HG03175 (cell line): ENCODE measurements around the gene MPPE1.

Experiments
- ATAC-seq: cut with Tn5 transposase; IDR thresholded peaks from one replicate; pipeline ENCODE4 v1.9.1; 2021; ENCODE audit warnings: mild to moderate bottlenecking, moderate library complexity; ENCODE audit not compliant: unreplicated experiment

Gene MPPE1

GRCh38 chr18:11885278-11885947, 22.7 kb downstream of the MPPE1 start:
- no peak for ATAC-seq

GRCh38 chr18:11884396-11885030, 23.6 kb downstream of the MPPE1 start:
- ATAC-seq, result no peak

DNA sequence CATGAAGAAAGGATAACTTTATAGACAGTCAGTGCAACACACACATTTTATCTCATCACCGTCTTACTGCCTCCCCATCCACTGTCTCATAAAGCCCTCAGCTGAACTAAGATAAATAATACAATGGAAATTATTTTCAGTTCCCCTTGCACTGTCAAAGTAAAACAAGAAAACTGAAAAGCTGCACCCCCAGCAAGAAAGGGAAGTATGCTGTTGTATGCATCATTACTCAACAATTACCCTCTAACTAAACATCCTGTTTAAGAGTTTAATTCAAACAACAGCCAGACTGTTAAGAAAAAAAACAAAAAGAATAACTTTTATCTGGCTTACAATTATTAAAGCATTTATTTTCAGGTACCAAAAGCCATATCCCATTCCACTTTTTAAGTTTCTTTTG, 25.0 kb downstream of the MPPE1 start:
- peak; percentile 90 for ATAC-seq

- no peak for ATAC-seq
These were observed 25.5 kb downstream of the MPPE1 start for GRCh38 chr18:11882636-11883035.

GRCh38 chr18:11880586-11881304, 27.4 kb downstream of the MPPE1 start:
- ATAC-seq, result no peak

DNA sequence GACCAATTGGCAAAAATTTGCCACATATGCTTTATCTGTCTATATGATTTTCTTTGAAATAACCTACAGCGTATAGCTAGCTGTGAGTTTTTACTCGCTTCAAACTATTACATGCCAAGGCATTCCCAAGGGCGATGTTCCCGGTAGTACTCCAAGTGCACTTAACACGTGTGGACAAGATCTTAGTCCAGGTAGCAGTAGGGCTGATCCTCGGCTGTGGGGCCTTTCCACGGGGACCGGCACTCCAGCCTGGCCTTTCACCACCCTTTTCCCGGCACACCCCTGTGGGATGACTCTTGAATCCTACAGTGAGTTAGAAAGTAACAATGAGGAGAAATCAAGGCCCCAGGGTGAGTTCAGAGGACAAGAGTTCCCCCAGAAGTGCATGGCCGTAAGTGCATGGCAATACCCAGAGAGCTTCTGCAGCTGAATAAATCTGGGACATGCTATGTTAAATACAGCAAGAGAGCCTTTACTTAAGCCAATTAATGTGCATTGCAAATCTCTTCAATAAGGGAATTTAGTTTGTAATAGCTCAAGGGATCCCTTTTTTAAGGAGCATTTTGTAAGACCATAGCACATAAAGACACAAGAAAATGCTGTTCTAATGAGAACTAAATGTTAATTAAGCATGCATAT, 30.5 kb downstream of the MPPE1 start:
- ATAC-seq, result no peak

- no peak for ATAC-seq
These were observed 33.4 kb downstream of the MPPE1 start for GRCh38 chr18:11874676-11875075.

GRCh38 chr18:11873670-11874340, 34.3 kb downstream of the MPPE1 start:
- ATAC-seq, result no peak

DNA sequence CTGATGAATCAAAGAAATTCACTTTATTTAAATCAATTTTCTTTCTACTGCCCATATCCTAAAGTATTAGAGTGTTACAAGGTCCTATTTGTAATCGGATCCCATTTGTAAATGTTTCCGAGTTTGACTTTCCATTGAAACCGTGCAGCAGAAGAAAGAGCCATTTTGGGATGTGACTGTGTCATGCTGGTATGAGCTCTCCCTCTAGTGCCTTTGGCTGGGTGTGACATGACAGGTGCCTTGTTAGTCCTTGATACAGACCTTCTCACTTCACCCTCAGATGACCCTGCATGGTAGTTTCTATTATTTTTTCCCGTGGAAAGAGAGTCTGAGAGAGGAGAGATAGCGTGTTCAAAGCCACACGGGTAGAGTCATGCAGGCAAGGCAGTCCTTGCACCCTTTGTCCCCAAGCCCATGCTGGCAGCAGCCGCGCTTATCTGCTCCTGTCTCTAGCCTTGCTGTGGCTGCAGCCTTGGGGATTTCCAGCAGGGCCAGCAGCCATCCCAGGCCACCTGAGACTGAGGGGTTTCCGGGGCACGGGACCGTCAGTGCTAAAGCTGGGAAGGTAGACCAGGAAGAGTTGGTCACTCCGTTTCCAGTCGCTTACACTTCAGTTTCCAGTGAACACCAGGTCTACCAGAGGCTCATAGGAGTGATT, 35.5 kb downstream of the MPPE1 start:
- ATAC-seq, result no peak

GRCh38 chr18:11871501-11871900, 36.6 kb downstream of the MPPE1 start:
- ATAC-seq, result peak; percentile 74

DNA sequence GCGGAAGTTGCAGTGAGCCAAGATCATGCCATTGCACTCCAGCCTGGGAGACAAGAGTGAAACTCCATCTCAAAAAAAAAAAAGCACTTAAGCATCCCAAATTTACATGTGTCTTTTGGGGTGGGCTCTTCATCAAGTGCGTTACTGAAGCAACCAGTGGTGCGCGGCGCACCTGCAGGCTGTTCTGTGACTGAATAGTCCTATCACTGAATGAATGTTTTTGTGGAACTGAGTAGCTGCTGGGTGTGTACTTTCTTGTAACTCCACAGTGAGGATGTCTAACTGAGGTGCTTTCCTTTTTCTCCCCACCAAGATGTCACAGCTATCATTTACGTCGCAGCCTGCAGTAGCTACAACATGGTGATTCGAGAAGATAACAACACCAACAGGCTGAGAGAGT, 39.9 kb downstream of the MPPE1 start:
- ATAC-seq, result no peak

- no peak for ATAC-seq
These were observed 41.4 kb downstream of the MPPE1 start for GRCh38 chr18:11866764-11867163.

DNA sequence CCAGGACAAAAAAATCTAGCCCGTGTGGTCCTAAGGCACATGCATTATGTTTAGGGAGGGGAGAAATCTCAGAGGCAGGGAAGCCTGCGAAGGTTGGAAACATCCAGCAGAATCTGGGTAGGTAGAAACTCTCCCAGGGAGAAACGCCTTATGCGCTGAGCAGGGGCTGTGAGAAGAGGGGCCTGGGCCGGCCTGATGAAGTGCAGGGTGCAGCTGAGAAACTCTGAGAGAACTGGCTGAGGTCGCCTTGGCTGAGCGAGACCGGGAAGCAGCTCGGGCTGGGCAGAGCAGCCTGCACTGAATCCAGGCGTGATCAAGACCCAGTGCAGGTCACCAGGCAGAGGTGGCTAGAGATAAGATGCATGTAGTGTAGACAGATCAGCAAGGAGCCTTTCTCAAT, 41.8 kb downstream of the MPPE1 start:
- ATAC-seq, result no peak

- no peak for ATAC-seq
These were observed 43.0 kb downstream of the MPPE1 start for GRCh38 chr18:11865071-11865470.

DNA sequence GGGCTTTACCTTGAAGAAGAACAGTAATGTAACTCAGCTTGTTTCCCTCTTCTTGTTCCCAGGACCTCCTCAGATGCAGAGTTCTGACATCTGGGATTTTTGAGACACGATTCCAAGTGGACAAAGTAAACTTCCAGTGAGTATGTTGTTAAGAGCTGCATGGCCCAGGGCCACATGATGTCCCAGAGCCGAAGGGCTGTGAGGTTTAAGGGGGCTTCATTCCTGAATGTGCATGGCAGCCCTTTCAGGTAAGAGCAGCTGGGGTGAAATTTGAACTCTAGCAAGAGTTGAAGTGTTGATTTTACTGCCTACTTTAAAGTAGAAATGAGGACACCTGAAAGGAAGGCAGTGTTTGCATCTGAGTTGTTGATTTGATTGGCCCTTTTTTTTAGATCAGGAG, 43.6 kb downstream of the MPPE1 start:
- no peak for ATAC-seq

GRCh38 chr18:11862468-11863137, 45.5 kb downstream of the MPPE1 start:
- no peak for ATAC-seq

DNA sequence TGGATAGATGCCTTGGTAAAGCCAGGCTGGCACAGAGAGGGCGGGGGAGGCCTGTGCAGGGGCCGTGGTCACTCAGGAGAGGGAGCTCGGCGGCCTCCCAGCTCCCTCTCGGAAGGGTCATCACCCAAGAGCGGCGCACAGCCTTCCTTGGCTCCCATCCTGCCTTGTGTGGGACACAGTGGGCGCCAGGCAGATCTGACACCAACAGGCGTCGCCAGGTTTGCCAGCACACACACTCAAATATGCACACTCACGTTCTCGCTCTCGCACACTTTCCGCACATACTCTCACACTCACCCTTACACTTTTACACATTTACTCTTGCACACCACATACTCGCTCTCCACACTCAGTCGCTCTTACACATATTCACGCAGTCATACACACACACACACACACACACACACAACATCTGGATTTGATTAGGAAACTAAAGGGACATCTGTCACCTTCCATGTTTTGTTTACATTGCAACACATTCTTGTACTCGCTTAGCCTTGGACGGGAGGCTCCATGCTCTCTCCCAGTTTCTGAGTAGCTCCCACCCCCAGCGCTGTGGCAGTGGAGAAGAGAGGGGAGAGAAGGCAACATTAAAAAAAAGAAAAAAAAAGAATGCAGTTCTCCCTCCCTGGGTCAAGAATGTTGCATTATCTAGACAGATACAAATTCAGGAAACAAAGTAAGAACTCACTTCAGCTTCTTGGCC, 46.4 kb downstream of the MPPE1 start:
- no peak for ATAC-seq

DNA sequence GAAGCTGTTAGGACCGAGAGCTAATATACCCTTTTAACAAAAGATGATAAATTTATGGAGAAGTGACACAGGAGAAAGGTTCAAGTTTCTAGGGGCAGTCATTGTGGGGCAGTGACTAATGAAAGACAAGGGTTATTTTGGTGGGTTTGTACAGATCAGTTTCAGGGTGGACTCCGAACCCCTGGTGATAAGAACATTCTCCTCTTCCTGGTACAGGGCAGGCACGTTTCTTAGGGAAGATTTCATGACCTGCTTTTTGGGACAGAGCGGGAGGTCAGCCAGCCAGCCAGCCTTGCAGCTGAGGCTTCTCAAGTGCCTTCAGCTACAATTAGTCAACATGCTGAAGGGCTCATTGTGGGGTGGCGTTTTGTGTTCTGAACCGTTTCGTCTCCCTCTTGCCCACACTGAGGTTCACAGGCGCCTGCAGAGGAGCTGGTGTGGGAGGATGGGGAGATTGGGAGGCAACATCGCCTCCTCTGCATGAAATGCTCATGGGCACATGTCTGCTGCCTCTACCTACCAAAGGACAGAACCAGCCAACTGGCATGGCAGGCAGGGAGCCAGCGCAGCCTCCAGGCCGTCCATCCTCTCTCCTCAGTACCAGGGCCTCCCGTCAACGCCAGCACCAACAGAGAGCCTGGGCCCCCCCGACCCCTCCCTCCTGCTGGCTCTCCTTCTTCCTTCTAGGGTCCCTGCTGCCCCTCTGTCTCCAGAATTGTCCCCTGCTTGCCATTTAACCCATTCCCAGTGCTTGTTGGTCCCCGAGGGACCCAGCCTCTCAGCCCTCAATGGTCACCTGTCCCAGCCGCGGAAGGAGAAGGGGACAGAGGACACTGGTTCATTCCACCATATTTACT, 47.3 kb downstream of the MPPE1 start:
- no peak for ATAC-seq
